ENCODE results near the gene SBNO1.

DNA sequence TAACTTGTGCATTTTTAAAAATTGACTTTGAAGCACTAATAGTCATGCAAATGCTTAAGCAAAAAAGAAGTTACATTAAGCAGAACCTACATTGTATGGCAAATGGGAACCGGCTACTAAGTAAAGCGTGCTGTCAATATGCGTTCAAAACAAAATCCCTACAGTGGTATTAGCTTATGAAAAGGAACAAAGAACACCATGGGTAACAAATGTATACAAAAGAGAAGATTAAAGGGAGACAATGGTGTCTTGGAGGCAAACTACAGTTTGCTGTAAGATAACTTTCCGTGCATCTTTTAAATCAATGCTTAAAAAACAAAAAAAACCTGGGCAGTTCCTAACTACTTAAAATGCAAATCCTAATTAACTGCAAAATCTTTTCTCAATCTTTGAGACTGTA lies 103.5 kb downstream of the SBNO1 start:
- TF ChIP-seq POLR2A (IDR thresholded peaks at IDR 0.05; ENCODE audit: low read length), result no peak
- no peak for TF ChIP-seq GATA1 (IDR thresholded peaks at IDR 0.05; ENCODE audit: low read depth, low read length)

Measured in erythroblast (primary cell).